Activated naive CD8-positive, alpha-beta T cell (primary cell): Measurements from ENCODE around the gene MOB3A.
"Not testable (repeated sequence)": the region's sequence is repeated elsewhere in the genome, so short reads cannot be mapped to it uniquely, and the experiment has no call there.

Experiments
- H3K27ac Mint-ChIP-seq: one replicate; pipeline ENCODE4 v1.8.0; 2021; ENCODE audit warnings: mixed read lengths
- H3K27me3 Mint-ChIP-seq: one replicate; pipeline ENCODE4 v1.8.0; 2021; ENCODE audit warnings: mixed read lengths
- H3K36me3 Mint-ChIP-seq: one replicate; pipeline ENCODE4 v1.8.0; 2021; ENCODE audit warnings: mixed read lengths
- H3K4me1 Mint-ChIP-seq: one replicate; pipeline ENCODE4 v1.8.0; 2021; ENCODE audit warnings: low read depth, mixed read lengths
- H3K4me3 Mint-ChIP-seq: one replicate; pipeline ENCODE4 v1.8.0; 2021; ENCODE audit warnings: mild to moderate bottlenecking, mixed read lengths
- H3K9me3 Mint-ChIP-seq: one replicate; pipeline ENCODE4 v1.8.0; 2021; ENCODE audit warnings: low read depth, mixed read lengths

Gene MOB3A

GRCh38 chr19:2096034-2096479 is at the start of gene MOB3A:
Gene MOB3A, minus strand, starts transcription at chr19:2096326. Its CDS starts 17,766 bp downstream, at chr19:2078560.
- H3K27ac Mint-ChIP-seq: peak within 1 kb of the TSS; percentile 93

DNA sequence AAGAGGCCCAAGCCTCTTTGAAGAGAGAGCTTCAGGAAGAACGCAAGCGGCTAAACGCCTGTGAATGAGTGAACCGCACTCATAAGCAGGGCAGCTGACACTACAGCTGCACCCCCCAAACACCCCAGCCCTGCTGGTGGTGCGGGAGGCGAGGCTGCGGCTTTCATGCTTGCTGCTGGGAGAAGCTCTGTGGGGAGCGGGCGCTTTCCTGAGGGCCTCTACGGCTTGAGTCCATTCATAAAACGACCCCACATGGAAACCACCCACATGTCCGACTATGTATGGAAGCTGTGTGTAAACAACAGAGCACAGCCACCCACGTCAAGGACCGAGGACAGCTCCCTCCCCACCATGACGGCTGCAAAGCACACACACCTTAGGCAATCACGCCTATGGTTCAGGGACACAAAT is 49.7 kb upstream of the MOB3A start:
- no peaks in the 10 kb centered on the region for H3K36me3 Mint-ChIP-seq
- H3K27ac Mint-ChIP-seq: no peak overlapping the region
- H3K9me3 Mint-ChIP-seq: no peaks in the 10 kb centered on the region
- no peaks in the 10 kb centered on the region for H3K27me3 Mint-ChIP-seq
- peak overlapping the region; percentile 58 for H3K4me3 Mint-ChIP-seq
- peaks cover 42% of the 10 kb centered on the region for H3K4me1 Mint-ChIP-seq

More at GRCh38 chr19:2096034-2096479, at the start of gene MOB3A:
- H3K4me3 Mint-ChIP-seq: peak within 1 kb of the TSS; percentile 96
- H3K4me1 Mint-ChIP-seq: peaks cover 34% of the 10 kb centered on the region
- H3K36me3 Mint-ChIP-seq: peaks cover 3% of the 10 kb centered on the region
- no peaks in the 10 kb centered on the region for H3K9me3 Mint-ChIP-seq
- H3K27me3 Mint-ChIP-seq: no peaks in the 10 kb centered on the region

- Mint-ChIP-seq H3K4me1 (peaks cover 37% of the 10 kb centered on the region), H3K4me3 (no peak overlapping the region), H3K9me3 (no peaks in the 10 kb centered on the region), H3K36me3 (no peaks in the 10 kb centered on the region), H3K27me3 (no peaks in the 10 kb centered on the region), H3K27ac (no peak overlapping the region)
Observed at GRCh38 chr19:2144190-2144589, 48.1 kb upstream of the MOB3A start.

GRCh38 chr19:2142173-2142829 is 46.2 kb upstream of the MOB3A start:
- Mint-ChIP-seq H3K9me3 (no peaks in the 10 kb centered on the region), H3K4me1 (peaks cover 26% of the 10 kb centered on the region), H3K27ac (no peak overlapping the region), H3K4me3 (no peak overlapping the region), H3K27me3 (no peaks in the 10 kb centered on the region), H3K36me3 (no peaks in the 10 kb centered on the region)

DNA sequence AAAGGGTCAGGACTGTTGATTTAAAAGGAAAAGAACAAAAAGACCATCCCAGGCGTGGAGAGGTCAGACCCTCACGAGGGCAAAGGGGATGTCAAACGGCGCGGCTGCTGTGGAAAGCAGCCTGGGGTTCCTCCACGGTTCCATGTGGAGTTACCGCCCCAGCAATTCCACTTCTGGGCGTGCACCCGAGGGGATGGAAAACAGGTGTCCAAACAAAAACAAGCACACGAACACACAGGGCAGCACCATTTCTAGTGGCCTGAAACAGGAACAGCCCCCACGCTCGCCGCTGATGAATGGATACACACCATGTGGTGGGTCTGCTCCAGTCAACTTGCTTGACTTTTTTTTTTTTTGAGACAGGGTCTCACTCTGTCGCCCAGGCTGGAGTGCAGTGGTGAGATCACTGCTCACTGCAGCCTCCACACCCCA is 44.0 kb upstream of the MOB3A start:
- no peaks in the 10 kb centered on the region for H3K36me3 Mint-ChIP-seq
- H3K9me3 Mint-ChIP-seq: no peaks in the 10 kb centered on the region
- H3K27me3 Mint-ChIP-seq: no peaks in the 10 kb centered on the region
- peaks cover 14% of the 10 kb centered on the region for H3K4me1 Mint-ChIP-seq
- no peak overlapping the region for H3K4me3 Mint-ChIP-seq
- H3K27ac Mint-ChIP-seq: no peak overlapping the region

DNA sequence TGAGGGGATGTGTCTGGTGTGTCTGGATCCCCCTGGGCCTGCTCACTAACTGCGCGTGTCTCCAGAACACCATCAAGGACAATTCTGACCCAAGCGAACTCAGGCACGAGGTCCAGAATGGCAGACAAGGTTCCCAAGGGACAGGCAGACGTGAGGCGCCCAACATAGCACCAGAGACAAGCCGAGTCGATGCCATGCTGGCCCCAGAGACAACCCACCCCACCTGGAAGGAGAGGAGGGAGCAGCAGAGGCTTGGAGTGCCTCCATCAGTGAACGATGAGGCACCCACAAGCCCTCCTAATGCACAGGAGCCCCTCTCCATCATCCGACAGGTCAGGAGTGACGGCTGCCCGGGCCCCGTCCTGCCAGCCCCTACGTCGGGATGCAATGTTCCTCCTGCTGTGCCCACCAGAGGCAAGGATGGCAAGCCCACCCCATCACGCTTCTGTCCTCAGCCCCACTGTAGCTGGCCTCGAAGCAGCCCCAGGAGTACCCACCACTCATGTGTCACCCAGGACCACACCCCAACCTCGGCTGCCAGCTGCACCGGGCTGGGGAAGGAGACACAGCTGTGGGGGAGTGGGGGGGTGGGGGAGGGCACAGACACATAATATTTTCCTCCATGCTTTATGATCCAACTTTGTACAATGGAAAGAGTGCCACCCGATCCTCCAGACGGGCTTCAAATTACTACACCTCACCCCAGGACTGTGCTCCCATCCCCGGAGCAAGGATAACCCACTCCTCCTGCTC is 43.4 kb upstream of the MOB3A start:
- Mint-ChIP-seq H3K4me1 (peaks cover 8% of the 10 kb centered on the region), H3K9me3 (no peaks in the 10 kb centered on the region), H3K27ac (no peak overlapping the region), H3K36me3 (no peaks in the 10 kb centered on the region), H3K27me3 (no peaks in the 10 kb centered on the region), H3K4me3 (no peak overlapping the region)

DNA sequence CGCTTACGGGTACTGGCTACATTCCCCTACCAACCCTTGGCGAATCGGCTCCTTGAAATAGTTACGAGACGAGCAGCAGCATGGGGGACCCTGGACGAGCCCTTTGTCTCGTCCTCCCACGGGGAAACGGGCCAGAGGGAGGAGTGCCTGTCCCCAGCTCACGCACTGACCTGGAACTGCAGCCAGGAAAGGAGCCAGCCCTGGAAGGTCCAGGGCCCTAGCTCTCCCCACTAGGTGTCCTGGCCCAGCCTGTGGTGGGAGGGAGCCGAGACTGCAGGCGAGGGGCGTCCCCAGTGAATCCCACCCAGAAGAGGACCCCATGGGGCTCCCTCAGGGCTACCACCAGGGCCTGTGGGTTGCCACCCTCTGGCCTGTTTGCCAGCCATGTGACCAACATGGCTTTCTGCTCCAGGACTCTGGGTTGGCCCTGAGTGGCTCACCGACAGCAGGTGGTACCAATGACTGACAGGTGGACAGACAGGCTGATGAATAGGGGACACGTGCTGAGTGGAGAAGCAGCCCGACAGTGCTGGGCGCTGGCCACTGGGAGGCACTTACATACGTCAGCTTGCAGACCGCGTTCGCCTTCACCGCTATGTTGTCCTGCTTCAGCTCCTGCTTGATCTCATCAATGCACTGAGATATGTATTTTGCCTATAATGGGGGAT is 42.1 kb upstream of the MOB3A start:
- Mint-ChIP-seq H3K36me3 (peaks cover 1% of the 10 kb centered on the region), H3K9me3 (no peaks in the 10 kb centered on the region), H3K27me3 (no peaks in the 10 kb centered on the region), H3K4me1 (peaks cover 4% of the 10 kb centered on the region), H3K27ac (no peak overlapping the region), H3K4me3 (no peak overlapping the region)

- H3K4me1 Mint-ChIP-seq: peaks cover 4% of the 10 kb centered on the region
- H3K9me3 Mint-ChIP-seq: no peaks in the 10 kb centered on the region
- no peaks in the 10 kb centered on the region for H3K27me3 Mint-ChIP-seq
Observed at GRCh38 chr19:2136796-2137195, 40.7 kb upstream of the MOB3A start.

DNA sequence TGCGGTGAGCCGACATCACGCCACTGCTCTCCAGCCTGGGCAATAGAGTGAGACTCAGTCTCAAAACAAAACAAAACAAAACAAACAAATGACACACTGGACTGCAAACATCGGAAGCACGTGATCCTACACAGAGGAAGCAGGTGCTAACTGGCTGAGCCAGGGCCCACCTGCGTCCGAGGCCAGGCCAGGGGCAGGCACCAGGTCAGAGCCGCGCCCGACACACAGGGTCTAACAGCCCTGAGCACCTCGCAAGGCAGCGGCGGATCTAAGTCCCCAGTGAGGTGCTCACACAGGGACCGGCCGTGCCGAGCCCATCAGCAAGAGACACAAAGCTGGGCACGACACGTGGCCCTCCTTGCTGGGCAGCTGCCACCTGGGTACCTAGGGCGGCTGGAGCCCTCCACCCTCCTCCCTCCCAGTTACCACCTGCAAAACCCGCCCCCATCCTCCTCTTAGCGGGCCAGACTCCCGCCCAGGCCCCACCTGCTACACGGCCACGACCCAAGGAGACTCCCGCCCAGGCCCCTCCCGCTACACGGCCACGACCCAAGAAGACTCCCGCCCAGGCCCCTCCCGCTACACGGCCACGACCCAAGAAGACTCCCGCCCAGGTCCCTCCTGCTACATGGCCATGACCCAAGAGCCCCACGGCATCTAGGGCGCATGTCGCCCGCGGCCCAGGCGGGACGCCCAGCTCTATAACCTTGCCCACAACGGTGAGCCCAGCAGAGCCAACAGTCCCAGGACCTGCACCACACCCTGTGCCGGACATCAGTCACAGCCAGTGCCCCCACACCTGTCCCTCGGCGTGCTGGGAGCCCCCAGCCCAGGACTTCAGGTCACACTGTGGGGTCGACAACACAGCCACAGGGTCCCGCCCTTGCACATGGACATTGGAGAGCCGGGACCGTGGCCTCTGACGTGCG is 39.6 kb upstream of the MOB3A start:
- H3K4me3 Mint-ChIP-seq: no peak overlapping the region
- peaks cover 4% of the 10 kb centered on the region for H3K4me1 Mint-ChIP-seq
- H3K9me3 Mint-ChIP-seq: no peaks in the 10 kb centered on the region
- no peaks in the 10 kb centered on the region for H3K27me3 Mint-ChIP-seq
- peaks cover 2% of the 10 kb centered on the region for H3K36me3 Mint-ChIP-seq
- H3K27ac Mint-ChIP-seq: no peak overlapping the region

More at GRCh38 chr19:2136796-2137195, 40.7 kb upstream of the MOB3A start:
- Mint-ChIP-seq H3K36me3 (peaks cover 2% of the 10 kb centered on the region), H3K27ac (no peak overlapping the region), H3K4me3 (no peak overlapping the region)

GRCh38 chr19:2132731-2133490 is 36.8 kb upstream of the MOB3A start:
- Mint-ChIP-seq H3K4me3 (no peak overlapping the region), H3K9me3 (no peaks in the 10 kb centered on the region), H3K4me1 (no peaks in the 10 kb centered on the region), H3K27me3 (no peaks in the 10 kb centered on the region), H3K36me3 (peaks cover 2% of the 10 kb centered on the region), H3K27ac (no peak overlapping the region)

DNA sequence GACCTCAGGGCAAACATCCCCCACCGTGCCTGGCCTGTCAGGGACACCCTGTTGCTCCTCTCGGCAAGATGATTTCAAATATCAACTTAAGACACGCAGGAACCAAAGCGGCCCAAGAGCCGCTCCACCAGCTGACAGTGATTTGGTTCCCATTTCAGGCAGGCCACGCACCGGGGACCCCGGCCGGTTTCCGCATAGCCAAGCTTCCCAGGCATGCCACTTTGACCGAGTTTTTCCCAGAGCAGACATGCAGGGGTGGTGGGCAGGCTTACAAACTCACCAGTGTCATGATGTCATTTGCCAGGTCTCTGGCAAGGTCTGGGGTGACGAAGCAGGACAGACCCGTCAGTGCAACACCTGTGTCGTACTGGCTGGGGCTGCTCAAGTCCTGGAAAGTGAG is 36.1 kb upstream of the MOB3A start:
- H3K27me3 Mint-ChIP-seq: no peaks in the 10 kb centered on the region
- no peaks in the 10 kb centered on the region for H3K9me3 Mint-ChIP-seq
- H3K27ac Mint-ChIP-seq: no peak overlapping the region
- peaks cover 2% of the 10 kb centered on the region for H3K36me3 Mint-ChIP-seq
- no peaks in the 10 kb centered on the region for H3K4me1 Mint-ChIP-seq
- no peak overlapping the region for H3K4me3 Mint-ChIP-seq

GRCh38 chr19:2131012-2131975 is 35.2 kb upstream of the MOB3A start:
- H3K4me1 Mint-ChIP-seq, H3K4me3 Mint-ChIP-seq, H3K27me3 Mint-ChIP-seq, H3K36me3 Mint-ChIP-seq, H3K9me3 Mint-ChIP-seq, H3K27ac Mint-ChIP-seq: not testable (repeated sequence)
